ENCODE measurements around the gene PRIMA1. TPM values are rescaled to one million over a fixed set of nuclear protein-coding genes. Genes with fewer than 3 reads are reported as not detected.

PRIMA1 gene
- total and polyA plus RNA-seq, 10 of the 15 experiments (the other 5 are each of a cell fraction or from before 2014, with no cell fraction given), result not detected

DNA sequence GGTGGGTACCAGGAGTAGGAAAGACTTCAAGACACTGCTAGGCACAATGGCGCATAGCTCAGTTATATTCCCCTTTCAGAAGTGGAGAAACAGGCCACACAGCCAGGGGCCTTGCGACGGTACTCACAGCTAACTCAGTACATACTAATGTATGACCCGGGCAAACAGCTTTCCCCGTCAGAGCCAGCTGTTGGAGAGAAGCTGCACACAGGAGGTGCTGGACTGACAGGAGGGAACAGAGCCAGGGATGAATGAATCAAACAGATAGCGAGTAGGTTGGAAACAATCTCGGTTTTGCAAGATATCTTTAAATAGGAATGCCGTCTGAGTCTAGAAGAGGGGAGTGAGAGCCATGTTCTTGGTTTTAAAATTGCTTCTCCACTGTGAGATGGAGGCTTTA lies 45.5 kb downstream of the PRIMA1 start:
- H3K9me3 ChIP-seq (replicated peaks; ENCODE audit: control insufficient read depth, insufficient read depth, low read length), result no peaks in the 10 kb centered on the region
- ChIA-PET CTCF (no interaction called here), POLR2A (no interaction called here), SMC1A (ENCODE audit: uncharacterized antibody, unreplicated experiment) (no interaction called here), RAD21 (ENCODE audit: unreplicated experiment) (no interaction called here)
- intact Hi-C loops (cut with micrococcal nuclease; ENCODE audit: unreplicated experiment), result no loop called here
- H3K4me3 ChIP-seq, result no peak overlapping the region
- no peaks in the 10 kb centered on the region for H3K27me3 ChIP-seq (replicated peaks in 1 of 2; ENCODE audit: control insufficient read depth in 2 of 2, insufficient read depth in 2 of 2, low read length in 1 of 2)
- H3K4me2 ChIP-seq (ENCODE audit: control insufficient read depth, insufficient read depth), result no peak overlapping the region
- H3K79me2 ChIP-seq (ENCODE audit: control insufficient read depth, insufficient read depth, low read length), result no peaks in the 10 kb centered on the region
- H4K20me1 ChIP-seq (ENCODE audit: control insufficient read depth, insufficient read depth), result no peaks in the 10 kb centered on the region
- FAIRE-seq (no peak), DNase-seq (ENCODE audit: low read depth, low spot score) (no peak), ATAC-seq (no peak)
- in situ Hi-C loops (cut with MboI), result no loop called here
- no peak overlapping the region for H2AFZ ChIP-seq (ENCODE audit: control insufficient read depth, low read depth, low read length)
- H3K9ac ChIP-seq (ENCODE audit: control insufficient read depth, insufficient read depth, low read length), result no peak overlapping the region
- no peaks in the 10 kb centered on the region for H3K4me1 ChIP-seq (ENCODE audit: control insufficient read depth, insufficient read depth, low read length)
- no peak overlapping the region for H3K27ac ChIP-seq (ENCODE audit: control insufficient read depth, insufficient read depth)
- TF ChIP-seq MYC (IDR thresholded peaks at IDR 0.05; ENCODE audit: insufficient read depth, insufficient read length, insufficient replicate concordance, low read length, severe bottlenecking) (no peak), MTA2 (IDR thresholded peaks at IDR 0.05; ENCODE audit: low read depth) (no peak), TCF3 (IDR thresholded peaks at IDR 0.05; ENCODE audit: borderline replicate concordance, insufficient read depth, low read depth, low read length) (no peak)
- TF ChIP-seq, protein P1, sequence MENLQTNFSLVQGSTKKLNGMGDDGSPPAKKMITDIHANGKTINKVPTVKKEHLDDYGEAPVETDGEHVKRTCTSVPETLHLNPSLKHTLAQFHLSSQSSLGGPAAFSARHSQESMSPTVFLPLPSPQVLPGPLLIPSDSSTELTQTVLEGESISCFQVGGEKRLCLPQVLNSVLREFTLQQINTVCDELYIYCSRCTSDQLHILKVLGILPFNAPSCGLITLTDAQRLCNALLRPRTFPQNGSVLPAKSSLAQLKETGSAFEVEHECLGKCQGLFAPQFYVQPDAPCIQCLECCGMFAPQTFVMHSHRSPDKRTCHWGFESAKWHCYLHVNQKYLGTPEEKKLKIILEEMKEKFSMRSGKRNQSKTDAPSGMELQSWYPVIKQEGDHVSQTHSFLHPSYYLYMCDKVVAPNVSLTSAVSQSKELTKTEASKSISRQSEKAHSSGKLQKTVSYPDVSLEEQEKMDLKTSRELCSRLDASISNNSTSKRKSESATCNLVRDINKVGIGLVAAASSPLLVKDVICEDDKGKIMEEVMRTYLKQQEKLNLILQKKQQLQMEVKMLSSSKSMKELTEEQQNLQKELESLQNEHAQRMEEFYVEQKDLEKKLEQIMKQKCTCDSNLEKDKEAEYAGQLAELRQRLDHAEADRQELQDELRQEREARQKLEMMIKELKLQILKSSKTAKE (IDR thresholded peaks at IDR 0.05; ENCODE audit: low read depth, poor library complexity, severe bottlenecking), result no peak
- TF ChIP-seq, protein P2, sequence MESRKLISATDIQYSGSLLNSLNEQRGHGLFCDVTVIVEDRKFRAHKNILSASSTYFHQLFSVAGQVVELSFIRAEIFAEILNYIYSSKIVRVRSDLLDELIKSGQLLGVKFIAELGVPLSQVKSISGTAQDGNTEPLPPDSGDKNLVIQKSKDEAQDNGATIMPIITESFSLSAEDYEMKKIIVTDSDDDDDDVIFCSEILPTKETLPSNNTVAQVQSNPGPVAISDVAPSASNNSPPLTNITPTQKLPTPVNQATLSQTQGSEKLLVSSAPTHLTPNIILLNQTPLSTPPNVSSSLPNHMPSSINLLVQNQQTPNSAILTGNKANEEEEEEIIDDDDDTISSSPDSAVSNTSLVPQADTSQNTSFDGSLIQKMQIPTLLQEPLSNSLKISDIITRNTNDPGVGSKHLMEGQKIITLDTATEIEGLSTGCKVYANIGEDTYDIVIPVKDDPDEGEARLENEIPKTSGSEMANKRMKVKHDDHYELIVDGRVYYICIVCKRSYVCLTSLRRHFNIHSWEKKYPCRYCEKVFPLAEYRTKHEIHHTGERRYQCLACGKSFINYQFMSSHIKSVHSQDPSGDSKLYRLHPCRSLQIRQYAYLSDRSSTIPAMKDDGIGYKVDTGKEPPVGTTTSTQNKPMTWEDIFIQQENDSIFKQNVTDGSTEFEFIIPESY (IDR thresholded peaks at IDR 0.05), result no peak
- TF ChIP-seq, protein P3, sequence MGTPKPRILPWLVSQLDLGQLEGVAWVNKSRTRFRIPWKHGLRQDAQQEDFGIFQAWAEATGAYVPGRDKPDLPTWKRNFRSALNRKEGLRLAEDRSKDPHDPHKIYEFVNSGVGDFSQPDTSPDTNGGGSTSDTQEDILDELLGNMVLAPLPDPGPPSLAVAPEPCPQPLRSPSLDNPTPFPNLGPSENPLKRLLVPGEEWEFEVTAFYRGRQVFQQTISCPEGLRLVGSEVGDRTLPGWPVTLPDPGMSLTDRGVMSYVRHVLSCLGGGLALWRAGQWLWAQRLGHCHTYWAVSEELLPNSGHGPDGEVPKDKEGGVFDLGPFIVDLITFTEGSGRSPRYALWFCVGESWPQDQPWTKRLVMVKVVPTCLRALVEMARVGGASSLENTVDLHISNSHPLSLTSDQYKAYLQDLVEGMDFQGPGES (IDR thresholded peaks at IDR 0.05), result no peak
- H3K36me3 ChIP-seq (ENCODE audit: control insufficient read depth in 2 of 2, insufficient read depth in 2 of 2, low read length in 1 of 2), result no peaks in the 10 kb centered on the region
- BruUV-seq (replicated peaks), result no TSS peak
- 48% methylated on average over 8 of the region's 8 CpGs for WGBS (ENCODE audit: insufficient coverage, insufficient replicate concordance, low lambda C conversion rate, missing lambda C conversion rate)

Data from GM12878 (cell line).